GM19238 (cell line): ENCODE measurements around the gene SNCB.
A peak's percentile ranks its signal among the peaks of the same experiment; 100 is the strongest.

Experiments
- DNase-seq: peaks from one replicate; pipeline ENCODE4 v3.0.0; 2011; ENCODE audit warnings: low spot score; ENCODE audit not compliant: insufficient read length

Gene SNCB

DNA sequence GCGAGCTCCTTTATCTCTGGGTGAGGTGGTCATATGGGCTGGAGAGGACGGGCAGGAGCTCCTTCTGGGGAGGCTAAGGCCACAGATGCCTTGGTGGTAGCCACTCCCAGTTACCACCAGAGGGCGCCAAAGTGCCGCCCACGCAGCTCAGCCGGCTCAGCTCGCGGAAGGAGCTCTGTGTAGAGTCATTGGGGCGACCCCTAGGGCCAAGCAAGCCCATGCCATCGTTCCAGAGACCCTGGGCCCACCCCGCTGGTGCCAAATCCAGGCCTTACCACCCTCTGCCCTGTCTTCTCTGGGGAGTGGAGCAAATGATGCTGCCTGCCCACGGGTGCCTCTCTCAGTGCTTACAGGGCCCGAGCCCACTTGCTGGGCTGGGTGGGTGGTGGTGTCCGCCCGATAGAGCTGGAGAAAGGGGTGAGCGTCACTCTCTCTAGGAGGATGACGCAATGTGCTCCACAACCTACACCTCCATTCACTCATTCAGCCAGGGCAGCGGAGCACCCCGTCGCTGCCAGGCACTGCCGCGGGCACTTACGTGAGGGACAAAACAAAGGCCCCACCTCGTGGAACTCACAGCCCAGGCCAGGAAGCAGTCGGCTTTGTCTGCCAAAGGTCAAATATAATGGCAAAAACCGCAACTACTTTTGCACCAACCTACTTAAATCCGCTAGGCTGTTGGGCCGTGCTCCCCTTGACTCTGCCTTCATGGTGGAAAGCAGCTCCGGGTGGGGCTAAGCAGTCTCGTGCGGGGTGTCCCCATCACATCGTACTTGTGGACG lies 30.7 kb upstream of the SNCB start:
- peak; percentile 94 for DNase-seq

DNA sequence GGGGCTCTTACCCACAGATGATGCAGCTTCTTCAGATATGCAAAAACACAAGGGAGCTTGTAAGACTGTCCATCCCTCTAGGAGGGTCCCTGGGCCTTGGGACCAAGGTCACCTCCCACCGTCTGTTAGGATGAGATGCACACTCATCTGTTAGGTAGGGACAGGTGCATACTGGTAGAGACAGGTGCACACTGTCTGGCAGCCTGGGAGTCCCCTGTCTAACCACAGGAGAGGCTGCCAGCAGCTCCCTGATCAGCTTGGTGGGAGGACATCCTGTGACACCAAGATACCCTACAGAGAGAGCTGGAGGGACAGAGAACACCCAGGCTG lies 30.2 kb upstream of the SNCB start:
- DNase-seq, result no peak

DNA sequence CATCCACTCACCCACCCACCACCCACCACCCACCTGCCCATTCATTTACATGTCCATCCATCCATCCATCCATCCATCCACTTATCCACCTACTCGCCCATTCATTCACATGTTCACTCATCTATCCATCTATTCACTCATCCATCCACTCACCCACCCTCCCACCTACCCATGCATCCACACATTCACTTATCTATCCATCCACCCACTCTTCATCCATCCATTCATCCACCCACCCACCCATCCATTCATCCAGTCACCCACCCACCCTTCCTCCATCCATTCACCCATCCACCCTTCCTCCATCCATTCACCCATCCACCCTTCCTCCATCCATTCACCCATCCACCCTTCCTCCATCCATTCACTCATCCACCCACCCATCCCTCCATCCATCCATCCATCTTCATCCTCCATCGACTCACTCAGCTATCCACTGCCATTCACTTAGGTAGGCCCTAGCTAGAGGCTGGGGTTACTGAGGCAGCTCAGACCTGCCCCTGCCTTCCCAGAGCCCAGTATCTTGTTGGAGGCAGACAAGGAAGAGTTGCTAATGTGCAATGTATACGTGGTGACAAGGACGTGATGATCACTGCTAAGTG lies 29.6 kb upstream of the SNCB start:
- DNase-seq, result no peak

DNA sequence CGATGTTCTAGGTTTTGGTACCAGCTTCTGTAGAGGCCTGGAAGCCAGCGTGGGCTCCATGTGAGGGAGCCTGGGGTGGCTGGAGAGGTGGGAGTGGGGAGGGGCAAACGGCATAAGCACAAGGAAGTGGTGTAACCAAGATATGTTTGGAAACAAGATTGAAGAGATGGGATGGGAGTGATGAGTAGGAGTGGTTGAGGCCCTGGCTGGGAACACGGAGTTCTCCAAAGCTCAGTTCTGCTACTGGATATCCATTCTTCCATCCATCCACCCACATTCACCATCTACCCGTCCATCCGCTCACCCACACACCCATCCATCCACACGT lies 29.1 kb upstream of the SNCB start:
- no peak for DNase-seq

DNA sequence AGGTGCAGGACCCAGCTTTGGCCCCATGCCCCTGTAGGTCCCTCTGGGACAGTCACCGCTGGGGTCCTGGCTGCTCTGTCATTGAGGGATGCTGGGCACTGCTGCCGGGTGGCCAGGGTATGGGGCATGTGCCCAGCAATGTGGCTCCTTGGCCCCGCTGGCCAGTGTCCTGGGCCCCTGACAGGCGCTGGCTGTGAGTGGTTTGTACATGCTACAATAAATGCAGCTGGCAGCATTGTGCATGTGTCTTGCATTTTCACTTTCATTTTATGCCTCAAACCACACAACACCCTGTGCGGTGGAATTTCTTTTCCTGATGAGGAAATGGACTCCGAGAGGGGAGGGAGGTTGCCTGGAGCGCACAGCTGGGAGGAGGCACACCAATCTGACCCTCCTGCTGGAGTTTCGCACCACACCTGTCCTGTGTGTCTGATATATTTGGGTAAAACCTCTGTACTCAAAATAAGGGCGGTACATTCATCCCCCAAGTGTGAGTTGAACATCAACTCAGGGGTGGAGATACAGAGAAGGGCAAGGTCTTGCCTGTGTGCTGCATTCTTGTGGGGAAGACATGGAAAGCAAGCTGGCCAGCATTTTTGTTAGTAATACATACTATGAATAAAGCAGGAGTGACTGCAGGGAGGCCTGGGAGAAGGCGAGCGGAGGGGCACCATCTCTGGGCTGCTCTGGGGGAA lies 28.6 kb upstream of the SNCB start:
- no peak for DNase-seq

DNA sequence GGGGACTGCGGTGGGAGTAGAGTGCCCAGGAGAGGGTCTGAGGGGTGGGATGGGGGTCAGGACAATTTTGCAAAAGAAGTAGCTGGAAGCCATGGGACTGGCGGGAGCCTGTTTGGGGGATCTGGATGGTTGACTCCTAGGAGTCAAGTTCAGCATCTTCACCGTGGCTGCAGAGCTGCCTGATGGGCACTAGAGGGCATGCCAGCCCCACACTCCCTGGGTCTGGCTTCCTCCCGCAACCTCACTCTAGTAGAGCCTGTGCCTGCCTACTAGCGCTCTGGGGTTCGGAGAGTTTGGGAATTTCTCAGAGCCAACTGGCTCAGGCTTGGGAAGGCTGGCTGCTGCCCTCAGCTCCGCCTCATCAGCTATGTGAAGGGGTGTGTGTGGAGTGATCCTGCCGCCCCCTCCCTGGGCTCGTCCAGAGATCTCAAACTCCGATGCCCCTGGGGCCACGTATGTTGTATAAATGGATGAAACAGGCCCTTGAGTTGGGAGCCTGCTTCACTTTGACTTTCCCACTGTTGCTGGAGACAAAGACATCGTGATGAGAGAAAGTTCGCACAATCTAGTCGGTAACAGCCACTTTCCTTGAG lies 27.8 kb upstream of the SNCB start:
- DNase-seq, result peak; percentile 63

DNA sequence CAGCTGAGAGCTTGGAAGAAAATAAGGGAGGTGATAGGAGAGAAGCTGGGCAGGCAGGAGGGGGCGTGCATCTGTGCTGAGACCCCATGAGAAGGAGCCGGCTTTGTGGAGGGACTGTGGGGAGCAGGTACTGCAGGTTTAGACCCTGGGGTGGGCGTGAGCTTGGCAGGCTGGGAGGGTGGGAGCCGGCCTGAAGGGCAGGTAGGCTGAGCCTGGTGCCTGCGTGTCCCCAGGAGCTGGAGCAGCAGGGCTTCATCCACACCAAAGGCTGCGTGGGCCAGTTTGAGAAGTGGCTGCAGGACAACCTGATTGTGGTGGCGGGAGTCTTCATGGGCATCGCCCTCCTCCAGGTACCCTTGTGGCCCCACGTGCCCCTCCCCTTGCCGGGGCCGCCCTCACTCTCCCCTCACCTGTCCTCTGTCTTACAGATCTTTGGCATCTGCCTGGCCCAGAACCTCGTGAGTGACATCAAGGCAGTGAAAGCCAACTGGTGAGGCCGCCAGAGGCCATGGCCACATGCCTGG lies 26.2 kb upstream of the SNCB start:
- DNase-seq, result no peak

DNA sequence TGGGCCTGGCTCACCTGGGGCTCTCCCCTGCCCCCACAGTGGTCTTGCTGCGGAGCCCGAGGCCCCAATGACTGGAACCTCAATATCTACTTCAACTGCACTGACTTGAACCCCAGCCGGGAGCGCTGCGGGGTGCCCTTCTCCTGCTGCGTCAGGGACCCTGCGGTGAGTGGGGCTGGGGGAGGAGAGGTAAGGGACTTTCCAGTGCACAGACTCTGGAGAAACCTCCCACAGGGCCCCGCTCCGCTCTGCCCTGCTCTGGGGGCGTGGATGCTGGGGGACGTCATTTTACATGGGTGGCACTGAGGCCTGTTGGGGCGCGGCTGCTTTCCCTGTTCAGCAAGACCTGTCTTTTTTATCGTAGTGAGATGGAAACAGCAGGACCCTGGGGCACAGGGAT lies 24.5 kb upstream of the SNCB start:
- no peak for DNase-seq

DNA sequence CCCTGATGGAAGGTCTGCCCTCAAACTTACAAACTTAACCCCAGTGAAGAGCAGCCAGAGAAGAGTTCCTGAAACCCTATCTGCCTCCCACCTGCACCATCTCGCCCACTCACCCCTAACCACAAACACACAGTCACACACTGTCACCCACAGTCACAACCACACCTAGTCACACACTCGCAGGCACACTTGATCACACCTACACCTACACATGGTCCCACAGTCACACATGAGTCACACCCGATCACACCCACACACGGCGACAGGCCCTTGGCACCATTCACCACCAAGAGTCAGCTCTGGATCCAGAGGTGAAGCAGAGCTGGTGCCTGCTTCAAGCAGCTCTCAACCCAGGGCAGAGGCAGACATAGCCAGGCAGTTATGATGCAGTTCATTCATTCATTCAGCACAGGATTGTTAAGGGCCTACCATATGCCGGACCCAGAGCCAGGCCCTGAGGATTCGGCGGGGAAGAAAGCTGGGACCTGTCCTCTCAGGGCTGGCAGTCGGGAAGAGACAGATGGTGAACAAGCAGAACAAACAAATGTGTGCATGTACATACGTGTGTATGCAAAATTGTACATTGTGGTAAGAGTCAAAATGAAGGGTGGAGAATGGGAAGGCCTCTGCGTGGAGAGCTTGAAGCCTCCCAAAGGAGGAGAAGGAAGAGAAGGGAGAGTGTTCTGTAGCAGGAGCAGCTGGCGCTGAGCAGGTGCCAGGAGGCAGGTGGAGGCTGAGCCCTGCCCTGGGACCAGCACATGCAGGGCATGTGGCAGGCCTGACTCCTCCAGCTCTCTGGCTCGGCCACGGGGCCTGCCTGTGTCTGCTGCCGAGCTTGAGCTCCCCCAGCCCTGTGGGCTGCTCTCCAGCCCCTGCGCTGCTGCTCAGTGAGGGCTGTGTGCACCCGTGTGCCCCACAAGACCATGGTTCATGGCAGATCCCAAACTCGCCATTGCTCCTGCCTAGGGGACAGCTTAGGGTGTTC lies 23.4 kb upstream of the SNCB start:
- DNase-seq, result no peak

DNA sequence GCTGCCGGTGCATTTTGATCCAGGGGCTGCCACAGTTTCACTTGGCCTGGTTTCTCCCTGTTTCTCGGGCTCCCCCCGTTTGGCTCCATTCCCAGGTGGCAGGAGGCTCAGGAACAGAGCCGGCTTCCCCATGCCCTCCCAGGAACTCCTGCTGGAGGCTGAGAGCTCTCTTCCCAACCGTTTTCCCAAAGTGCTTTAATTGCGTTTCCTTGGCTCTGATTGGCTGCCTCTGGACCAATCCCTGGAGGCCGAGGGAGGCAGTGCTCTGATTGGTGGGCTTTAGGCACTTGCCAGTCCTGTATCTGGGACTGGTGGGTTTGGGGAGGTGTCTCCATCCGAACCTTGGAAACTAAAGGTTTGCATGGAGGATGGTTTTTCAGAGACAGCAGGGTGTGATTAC lies 21.8 kb upstream of the SNCB start:
- no peak for DNase-seq

DNA sequence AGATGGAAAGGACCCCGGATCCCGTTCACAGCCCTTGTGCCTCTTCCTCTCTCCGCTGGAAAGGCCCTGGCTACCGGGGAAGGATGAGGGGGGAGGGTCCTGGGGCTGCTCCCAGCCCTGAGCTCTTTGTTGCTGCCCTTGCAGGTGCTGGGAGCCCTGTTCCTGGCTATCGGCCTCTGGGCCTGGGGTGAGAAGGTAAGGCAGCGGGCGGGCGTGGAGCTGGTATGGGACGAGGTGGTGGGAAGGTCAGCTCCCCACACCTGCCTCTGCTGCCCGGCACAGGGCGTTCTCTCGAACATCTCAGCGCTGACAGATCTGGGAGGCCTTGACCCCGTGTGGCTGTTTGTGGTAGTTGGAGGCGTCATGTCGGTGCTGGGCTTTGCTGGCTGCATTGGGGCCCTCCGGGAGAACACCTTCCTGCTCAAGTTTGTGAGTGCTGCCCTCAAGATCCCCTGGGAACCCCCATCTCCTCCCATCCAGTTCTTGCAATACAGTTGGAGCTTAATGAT lies 21.2 kb upstream of the SNCB start:
- no peak for DNase-seq

DNA sequence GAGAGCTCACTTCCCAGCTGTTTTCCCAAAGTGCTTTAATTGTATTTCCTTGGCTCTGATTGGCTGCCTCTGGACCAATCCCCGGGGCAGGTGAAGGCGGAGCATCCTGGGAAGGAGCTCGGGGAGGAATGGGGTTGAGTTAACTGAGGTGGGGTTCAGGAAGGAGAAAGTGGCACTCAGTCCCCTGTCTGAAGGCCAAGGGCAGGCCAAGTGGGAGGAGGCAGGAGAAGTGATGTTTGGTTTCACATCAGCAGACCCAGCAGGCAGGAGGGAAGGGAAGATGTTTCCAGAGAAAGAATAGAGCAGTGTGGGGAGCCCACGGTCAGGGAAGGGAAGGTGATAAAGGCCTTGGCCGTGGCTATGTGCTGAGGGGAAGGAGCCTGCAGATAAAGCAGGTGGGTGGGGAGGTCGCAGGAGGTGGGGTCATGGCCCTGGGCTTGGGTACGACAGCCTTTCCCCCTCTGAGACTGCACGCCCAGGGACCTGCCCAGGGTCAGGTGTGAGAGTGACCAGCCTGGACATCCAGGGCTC lies 20.1 kb upstream of the SNCB start:
- DNase-seq, result no peak

DNA sequence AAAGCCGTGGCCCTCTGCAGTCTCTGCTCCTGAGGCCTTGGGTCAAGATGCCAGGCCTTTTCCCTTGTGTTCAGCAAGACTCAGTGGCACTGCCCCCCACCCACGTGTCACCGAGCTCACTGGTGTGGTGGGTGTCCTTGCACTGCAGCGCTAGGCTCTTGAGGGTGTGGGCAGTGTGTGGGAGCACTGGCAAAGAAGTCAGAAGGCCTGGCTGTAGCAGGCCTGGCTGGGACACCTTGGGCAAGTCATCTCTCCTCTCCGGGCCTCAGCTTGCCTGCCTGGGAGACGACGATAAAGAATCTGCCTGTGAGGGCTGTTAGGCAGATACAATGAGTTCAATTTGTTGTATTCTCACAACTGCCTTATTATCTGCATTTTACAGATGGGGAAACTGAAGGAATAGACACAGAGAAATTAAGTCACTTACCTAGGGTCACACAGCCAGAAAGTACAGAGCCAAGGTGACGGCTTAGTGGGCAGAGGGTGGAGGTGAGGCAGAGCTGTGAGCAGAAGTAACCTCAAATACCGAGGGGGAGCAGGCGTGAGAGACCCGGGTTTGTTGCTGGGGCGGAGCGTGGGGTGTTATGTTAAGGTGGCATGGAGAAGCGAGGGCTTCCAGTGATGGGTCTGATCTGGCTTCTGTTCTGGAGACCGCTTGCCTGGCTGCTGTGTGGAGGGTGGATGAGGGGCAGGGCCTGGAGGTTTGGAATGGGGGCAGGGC lies 18.3 kb upstream of the SNCB start:
- DNase-seq, result no peak

DNA sequence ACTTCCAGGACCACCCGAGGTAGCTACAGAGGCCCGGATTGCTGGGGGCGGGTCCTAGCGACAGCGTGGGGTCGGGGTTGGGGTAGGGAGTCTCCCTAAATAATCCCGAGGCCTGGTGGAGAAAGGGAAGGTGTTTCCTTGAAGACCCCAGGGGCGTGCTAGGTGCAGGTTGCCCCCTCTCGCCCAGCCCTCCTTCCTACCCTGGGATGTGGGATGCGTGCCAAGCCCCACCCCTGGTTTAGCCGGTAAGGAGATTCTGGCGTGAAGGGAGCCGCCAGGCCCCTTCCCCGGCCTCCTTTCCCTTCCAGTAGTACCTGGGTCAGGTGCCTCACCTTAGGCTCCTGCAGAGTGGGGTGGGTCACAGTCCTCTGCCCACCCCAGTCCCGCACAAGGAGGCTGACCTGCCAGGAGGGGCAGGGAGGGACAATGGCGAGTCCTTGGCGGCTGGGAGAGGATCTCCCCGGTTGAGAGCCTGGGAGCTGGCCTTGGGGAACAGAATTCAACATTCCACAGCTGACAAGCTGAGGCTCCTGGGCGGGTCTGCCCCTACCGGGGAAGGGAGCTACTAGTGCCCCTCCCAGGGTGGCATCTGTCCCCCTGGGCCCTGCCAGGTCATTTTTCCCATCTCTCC lies 17.6 kb upstream of the SNCB start:
- no peak for DNase-seq

DNA sequence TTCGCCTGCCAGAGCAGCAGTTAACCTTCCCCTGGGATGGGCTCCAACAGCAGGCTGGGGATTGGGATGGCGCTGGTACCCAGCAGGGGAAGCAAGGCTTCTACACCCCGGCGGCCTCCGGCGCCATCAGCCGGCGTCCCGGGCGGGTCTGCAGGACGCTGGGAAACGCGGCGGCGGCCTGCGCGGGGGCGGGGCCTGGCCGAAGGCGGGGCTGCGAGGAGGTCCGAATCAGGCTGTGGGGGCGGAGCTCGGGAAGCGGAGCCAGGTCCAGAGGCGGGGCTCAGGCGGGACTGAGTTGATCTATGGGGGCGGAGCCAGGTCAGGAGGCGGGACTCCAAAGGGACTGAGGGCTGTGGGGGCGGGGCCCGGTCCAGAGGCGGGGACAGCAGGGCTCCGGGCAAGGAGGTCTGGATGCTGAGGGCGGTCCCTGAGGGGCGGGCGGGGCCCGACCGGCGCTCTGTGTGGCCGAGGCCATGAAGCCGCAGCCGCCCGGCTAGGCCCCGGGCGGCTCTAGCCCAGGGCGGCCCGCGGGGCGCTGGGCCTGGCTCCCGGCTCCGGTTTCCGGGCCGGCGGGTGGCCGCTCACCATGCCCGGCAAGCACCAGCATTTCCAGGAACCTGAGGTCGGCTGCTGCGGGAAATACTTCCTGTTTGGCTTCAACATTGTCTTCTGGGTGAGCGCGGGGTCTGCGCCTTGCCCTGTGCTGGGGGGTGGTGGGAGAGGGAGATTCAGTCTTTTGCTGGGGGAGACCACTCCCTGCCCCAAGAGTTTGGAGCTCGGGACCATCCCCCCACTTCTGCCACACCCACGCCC lies 16.9 kb upstream of the SNCB start, which contains the start of gene TSPAN17:
Gene TSPAN17, plus strand, starts transcription at position 455 of the 813 bp plus-strand sequence. Its CDS starts 132 bp downstream, at position 587.
- peak; percentile 99 for DNase-seq

DNA sequence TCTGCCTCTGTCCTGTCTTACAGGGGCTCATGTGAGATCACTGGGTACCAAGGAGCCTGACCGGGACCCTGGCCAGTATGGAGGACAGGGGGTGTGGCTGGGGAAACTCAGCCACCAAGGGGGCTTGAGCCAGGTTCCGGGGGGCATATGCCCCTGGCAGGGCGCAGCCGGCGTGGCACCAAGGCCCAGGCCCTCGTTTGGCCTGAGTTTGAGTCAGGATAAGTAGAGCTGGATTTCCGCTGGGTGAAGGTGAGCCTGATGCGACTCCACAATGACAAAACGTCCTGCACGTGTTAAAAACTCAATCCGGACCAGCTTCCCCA lies 16.3 kb upstream of the SNCB start:
- no peak for DNase-seq

DNA sequence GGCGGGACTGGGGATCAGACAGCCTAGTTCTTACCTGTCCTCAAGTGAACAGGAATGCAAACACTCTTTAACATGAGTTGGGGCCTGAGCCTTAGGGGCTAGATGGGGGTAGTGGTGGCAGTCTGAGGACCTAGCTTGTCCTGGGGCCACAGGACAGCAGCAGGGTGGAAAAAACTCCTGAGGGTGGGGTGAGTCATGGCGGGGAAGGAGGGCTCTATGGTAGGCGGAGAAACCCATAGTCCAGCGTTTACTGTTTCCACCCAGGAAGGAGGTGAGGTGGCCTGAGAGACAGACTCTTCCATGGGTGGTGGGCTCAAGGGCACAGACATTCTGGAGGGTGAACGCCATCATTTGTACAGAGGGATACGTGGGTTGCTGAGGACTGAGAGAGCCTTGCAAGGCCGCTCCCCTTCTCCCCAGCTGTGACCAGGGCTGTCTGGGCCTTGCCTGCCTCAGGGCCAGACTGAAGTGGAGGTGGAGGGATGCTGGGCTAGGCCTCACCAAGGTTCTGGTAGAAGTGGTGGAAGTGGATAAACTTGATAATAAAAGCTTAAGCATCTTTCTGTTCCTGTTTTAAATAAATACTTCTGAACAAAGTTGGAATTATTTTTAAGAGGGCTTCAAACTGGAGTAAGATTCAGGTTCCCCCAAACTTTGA lies 15.8 kb upstream of the SNCB start:
- no peak for DNase-seq
